WTC11 (cell line): Measurements from ENCODE around the gene NEK8. TPM values are rescaled to one million over a fixed set of nuclear protein-coding genes. Genes with fewer than 3 reads are reported as not detected.

Experiments
- ATAC-seq: fragments of 200-7000 bp; cut with Tn5 transposase; 2 replicates; pipeline ENCODE4 v1.10.0; 2021; ENCODE audit warnings: mild to moderate bottlenecking, moderate library complexity
- CTCF ChIA-PET: fragments of 300-600 bp; sonication (Branson Sonifier 250); formaldehyde crosslinking; loops from one replicate; lab custom pipeline; 2021; ENCODE audit warnings: antibody characterized with exemption; lab: Charles Lee
- POLR2A ChIA-PET: fragments of 350-600 bp; sonication (Branson Sonifier 250); formaldehyde crosslinking; loops from one replicate; lab custom pipeline; 2021; ENCODE audit warnings: antibody characterized with exemption; lab: Charles Lee
- DNase-seq: peaks from one replicate; pipeline ENCODE4 v3.0.0; 2021; ENCODE audit warnings: low spot score
- H3K27ac Mint-ChIP-seq: 2 replicates; pipeline ENCODE4 v1.8.0; 2021; ENCODE audit warnings: mixed read lengths
- H3K27me3 Mint-ChIP-seq: 2 replicates; pipeline ENCODE4 v1.8.0; 2021; ENCODE audit warnings: low read depth, mild to moderate bottlenecking, moderate library complexity, mixed read lengths
- H3K36me3 Mint-ChIP-seq: 2 replicates; pipeline ENCODE4 v1.8.0; 2021; ENCODE audit warnings: mixed read lengths
- H3K4me1 Mint-ChIP-seq: 2 replicates; pipeline ENCODE4 v1.8.0; 2022; ENCODE audit warnings: mixed read lengths
- H3K4me3 Mint-ChIP-seq: 2 replicates; pipeline ENCODE4 v1.8.0; 2021; ENCODE audit warnings: mild to moderate bottlenecking, moderate library complexity, mixed read lengths
- H3K9me3 Mint-ChIP-seq: 2 replicates; pipeline ENCODE4 v1.8.0; 2021; ENCODE audit warnings: mixed read lengths
- FOXK1 ChIP-seq: sonication (generic); formaldehyde crosslinking; IDR thresholded peaks from 2 replicates; pipeline ENCODE4 v1.8.0; 2022; ENCODE audit warnings: mild to moderate bottlenecking, moderate library complexity, missing genetic modification reagents
- JUN ChIP-seq: sonication (generic); formaldehyde crosslinking; IDR thresholded peaks from 2 replicates; pipeline ENCODE4 v1.8.0; 2023; ENCODE audit warnings: mild to moderate bottlenecking, missing genetic modification reagents
- MYBL2 ChIP-seq: sonication (generic); formaldehyde crosslinking; IDR thresholded peaks from 2 replicates; pipeline ENCODE4 v1.8.1; 2023; ENCODE audit warnings: mild to moderate bottlenecking, moderate library complexity, missing genetic modification reagents
- NFATC4 ChIP-seq: fragments of 250-450 bp; sonication (Bioruptor Pico); IDR thresholded peaks from 2 replicates; pipeline ENCODE4 v1.9.0; 2021; ENCODE audit warnings: mild to moderate bottlenecking
- NFYB ChIP-seq: sonication (generic); formaldehyde crosslinking; conservative IDR thresholded peaks from 2 replicates; pipeline ENCODE4 v1.8.0; 2022; ENCODE audit warnings: low read depth, missing genetic modification reagents
- SMAD3 ChIP-seq: sonication (generic); formaldehyde crosslinking; IDR thresholded peaks from 2 replicates; pipeline ENCODE4 v1.8.0; 2022; ENCODE audit warnings: missing genetic modification reagents, mild to moderate bottlenecking, borderline replicate concordance
- TP53 ChIP-seq: sonication (generic); formaldehyde crosslinking; IDR thresholded peaks from 2 replicates; pipeline ENCODE4 v1.8.1; 2023; ENCODE audit warnings: mild to moderate bottlenecking, missing genetic modification reagents
- ZBTB21 ChIP-seq: sonication (generic); formaldehyde crosslinking; IDR thresholded peaks from 2 replicates; pipeline ENCODE4 v1.8.1; 2023; ENCODE audit warnings: mild to moderate bottlenecking, missing genetic modification reagents, borderline replicate concordance
- ZNF121 ChIP-seq: sonication (generic); formaldehyde crosslinking; IDR thresholded peaks from 2 replicates; pipeline ENCODE4 v1.8.0; 2023; ENCODE audit warnings: missing genetic modification reagents
- ZNF317 ChIP-seq: sonication (generic); formaldehyde crosslinking; IDR thresholded peaks from 2 replicates; pipeline ENCODE4 v1.8.1; 2023; ENCODE audit warnings: low read depth, mild to moderate bottlenecking, moderate library complexity, missing genetic modification reagents, borderline replicate concordance
- ZNF671 ChIP-seq: fragments of 250-450 bp; sonication (Bioruptor Pico); IDR thresholded peaks from 2 replicates; pipeline ENCODE4 v1.8.0; 2021; ENCODE audit warnings: mild to moderate bottlenecking
- total RNA-seq: library from RNA; stranded (reverse); gene quantifications from 3 replicates; pipeline ENCODE4 v1.2.3, GENCODE V29; 2021
- TF ChIP-seq, protein P1 (sequence below): sonication (generic); formaldehyde crosslinking; IDR thresholded peaks from 2 replicates; pipeline ENCODE4 v1.8.0; 2023; ENCODE audit warnings: missing genetic modification reagents
- TF ChIP-seq, protein P2 (sequence below): sonication (generic); formaldehyde crosslinking; IDR thresholded peaks from 2 replicates; pipeline ENCODE4 v1.8.1; 2022; ENCODE audit warnings: low read depth, mild to moderate bottlenecking, moderate library complexity, missing genetic modification reagents, borderline replicate concordance
- TF ChIP-seq, protein P3 (sequence below): fragments of 250-450 bp; sonication (Bioruptor Pico); IDR thresholded peaks from 2 replicates; pipeline ENCODE4 v1.9.0; 2021; ENCODE audit warnings: mild to moderate bottlenecking
- TF ChIP-seq, protein P4 (sequence below): sonication (generic); formaldehyde crosslinking; IDR thresholded peaks from 2 replicates; pipeline ENCODE4 v1.8.0; 2022; ENCODE audit warnings: mild to moderate bottlenecking, missing genetic modification reagents
- TF ChIP-seq, protein P5 (sequence below): sonication (generic); formaldehyde crosslinking; IDR thresholded peaks from 2 replicates; pipeline ENCODE4 v1.8.1; 2023; ENCODE audit warnings: mild to moderate bottlenecking, missing genetic modification reagents, moderate library complexity

NEK8 gene
- total RNA-seq, 1 experiment from 2014 or later, result 25.0 TPM

DNA sequence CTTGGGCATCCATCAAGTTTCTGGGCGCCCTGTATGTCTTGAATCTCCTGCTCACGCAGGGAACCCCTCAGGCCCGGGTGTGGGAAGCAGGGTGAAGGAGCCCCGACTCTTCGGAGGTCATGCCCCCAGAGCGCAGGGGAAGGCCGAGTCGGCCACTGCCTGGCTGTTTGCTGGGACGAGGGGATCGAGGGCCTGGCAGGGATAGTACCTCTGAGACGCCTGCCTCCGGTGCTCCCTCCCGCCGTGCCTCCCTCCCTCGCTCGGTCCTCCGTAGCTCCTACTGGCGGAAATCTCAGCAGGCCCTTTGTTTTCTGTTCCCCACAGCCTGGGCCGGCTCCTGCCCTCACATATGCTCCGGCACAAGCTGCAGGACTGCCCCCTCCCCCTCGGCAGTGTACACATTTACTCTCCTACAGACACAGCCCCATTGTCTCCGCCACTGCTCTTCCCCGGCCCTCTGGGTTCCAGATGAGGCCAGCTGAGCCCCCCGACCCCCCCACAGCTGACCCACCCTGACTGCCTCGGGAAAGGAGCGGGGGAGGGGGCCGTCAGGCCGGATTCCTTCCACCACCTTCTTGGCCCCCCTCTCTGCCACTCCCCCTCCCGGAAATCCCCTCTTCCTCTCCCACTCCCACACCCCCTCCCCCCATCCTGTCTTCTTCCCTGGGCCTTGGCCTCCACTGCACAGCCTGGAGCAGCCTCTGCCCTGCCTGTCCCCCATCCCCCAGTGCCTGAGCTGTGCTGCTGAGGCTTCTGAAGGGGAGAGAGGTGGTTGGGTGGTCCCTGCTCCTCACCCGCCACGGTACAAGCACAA, 16.6 kb downstream of the NEK8 start (continued):
- TF ChIP-seq TP53 (no peak), JUN (CRISPR knock-in tag) (no peak), FOXK1 (CRISPR knock-in tag) (no peak), MYBL2 (CRISPR knock-in tag) (no peak), NFATC4 (CRISPR knock-in tag) (no peak)
- TF ChIP-seq, protein P1, sequence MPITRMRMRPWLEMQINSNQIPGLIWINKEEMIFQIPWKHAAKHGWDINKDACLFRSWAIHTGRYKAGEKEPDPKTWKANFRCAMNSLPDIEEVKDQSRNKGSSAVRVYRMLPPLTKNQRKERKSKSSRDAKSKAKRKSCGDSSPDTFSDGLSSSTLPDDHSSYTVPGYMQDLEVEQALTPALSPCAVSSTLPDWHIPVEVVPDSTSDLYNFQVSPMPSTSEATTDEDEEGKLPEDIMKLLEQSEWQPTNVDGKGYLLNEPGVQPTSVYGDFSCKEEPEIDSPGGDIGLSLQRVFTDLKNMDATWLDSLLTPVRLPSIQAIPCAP (CRISPR knock-in tag), result 0 out of 2 replicates have a peak, but pooled peaks have one; percentile 53

DNA sequence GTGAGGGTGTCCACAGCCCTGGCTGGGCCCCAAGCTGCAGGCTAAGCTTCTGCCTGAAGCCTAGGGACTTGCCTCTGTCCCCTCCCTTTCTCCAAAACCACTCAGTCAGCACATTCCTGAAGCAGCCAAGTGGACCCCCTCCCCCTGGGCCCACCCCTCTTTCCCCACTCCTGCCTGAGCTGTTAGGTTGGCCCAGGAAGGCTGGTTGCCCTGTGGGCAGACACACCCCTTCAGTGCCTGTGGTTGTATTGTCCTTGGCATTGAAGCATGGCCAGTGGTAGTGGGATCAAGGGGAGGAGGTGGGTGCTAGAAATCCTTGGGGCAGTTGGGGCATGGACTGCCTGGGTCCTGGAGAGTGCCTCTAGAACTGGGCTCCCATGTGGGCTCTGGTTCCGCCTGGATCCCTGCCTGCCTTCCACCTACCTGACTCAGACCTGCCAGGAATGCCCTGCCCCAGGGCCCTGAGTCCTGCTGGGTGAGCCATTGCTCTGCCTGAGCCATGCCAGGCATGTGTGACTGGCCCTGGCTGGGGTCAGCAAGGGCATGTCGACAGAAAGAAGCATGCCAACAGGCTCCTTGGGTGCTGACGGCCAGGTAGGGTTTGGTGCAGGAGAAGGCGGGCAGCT, 17.3 kb downstream of the NEK8 start:
- H3K4me3 Mint-ChIP-seq, result peak overlapping the region; percentile 88
- peak; percentile 59 for DNase-seq
- H3K9me3 Mint-ChIP-seq, result no peaks in the 10 kb centered on the region
- 0 out of 2 replicates have a peak, but pooled peaks have one; percentile 6 for TF ChIP-seq ZNF671
- TF ChIP-seq, protein P2, sequence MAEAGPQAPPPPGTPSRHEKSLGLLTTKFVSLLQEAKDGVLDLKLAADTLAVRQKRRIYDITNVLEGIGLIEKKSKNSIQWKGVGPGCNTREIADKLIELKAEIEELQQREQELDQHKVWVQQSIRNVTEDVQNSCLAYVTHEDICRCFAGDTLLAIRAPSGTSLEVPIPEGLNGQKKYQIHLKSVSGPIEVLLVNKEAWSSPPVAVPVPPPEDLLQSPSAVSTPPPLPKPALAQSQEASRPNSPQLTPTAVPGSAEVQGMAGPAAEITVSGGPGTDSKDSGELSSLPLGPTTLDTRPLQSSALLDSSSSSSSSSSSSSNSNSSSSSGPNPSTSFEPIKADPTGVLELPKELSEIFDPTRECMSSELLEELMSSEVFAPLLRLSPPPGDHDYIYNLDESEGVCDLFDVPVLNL, result no peak
- no peak for TF ChIP-seq NFYB (CRISPR knock-in tag)
- TF ChIP-seq, all 79 proteins: peak for 1
- ChIA-PET POLR2A (interaction anchor here (0.6 to 13.5 kb wide), 10 partner anchors 11 to 206 kb away, joined by 3 to 310 read pairs (median 6); partner anchors contain the start of genes ERAL1, NEK8, PHF12 and PROCA1), CTCF (interaction anchor here (0.7 to 13.9 kb wide), 6 partner anchors 15 to 204 kb away, joined by 4 to 541 read pairs (median 12); partner anchors contain the start of genes NEK8, PROCA1 and TLCD1)
- Mint-ChIP-seq H3K27ac (peak overlapping the region; percentile 96), H3K36me3 (peaks cover 39% of the 10 kb centered on the region), H3K27me3 (no peaks in the 10 kb centered on the region), H3K4me1 (peaks cover 56% of the 10 kb centered on the region)
- peak; percentile 1 for ATAC-seq

DNA sequence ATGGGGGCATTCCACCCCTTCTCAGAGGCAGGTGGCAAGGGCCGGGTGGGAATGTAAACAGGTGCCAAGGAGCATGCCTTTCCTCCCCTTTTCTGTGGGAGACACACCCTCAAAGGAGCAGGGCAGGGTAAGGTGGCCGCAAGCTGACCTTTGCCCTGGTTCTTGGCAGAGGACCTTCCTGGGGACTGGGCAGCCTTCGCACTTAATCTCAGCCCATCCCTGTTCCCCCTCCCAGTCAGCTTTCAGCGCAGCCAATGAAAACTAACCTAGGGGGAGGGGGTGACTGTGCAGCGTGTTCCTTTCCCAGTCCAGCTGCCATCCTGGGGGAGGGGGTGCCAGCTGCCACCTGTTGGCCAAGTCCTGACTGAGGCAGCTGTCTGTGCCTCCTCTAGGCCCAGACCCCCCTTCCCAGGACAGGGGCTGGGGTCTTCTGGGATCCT, 18.0 kb downstream of the NEK8 start:
- Mint-ChIP-seq H3K4me3 (peak overlapping the region; percentile 88), H3K4me1 (peaks cover 56% of the 10 kb centered on the region), H3K27ac (peak overlapping the region; percentile 96), H3K27me3 (no peaks in the 10 kb centered on the region)
- ChIA-PET CTCF (interaction anchor here (0.7 to 13.9 kb wide), 5 partner anchors 14 to 132 kb away, joined by 5 to 541 read pairs (median 14); partner anchors contain the start of genes NEK8, PROCA1 and TLCD1), POLR2A (interaction anchor here (0.6 to 13.5 kb wide), 6 partner anchors 14 to 81 kb away, joined by 3 to 310 read pairs (median 8); partner anchors contain the start of genes NEK8, PROCA1, RPL23A and TLCD1)
- 0 out of 2 replicates have a peak, but pooled peaks have one; percentile 0 for ATAC-seq
- TF ChIP-seq ZNF317, result no peak
- TF ChIP-seq, protein P3, sequence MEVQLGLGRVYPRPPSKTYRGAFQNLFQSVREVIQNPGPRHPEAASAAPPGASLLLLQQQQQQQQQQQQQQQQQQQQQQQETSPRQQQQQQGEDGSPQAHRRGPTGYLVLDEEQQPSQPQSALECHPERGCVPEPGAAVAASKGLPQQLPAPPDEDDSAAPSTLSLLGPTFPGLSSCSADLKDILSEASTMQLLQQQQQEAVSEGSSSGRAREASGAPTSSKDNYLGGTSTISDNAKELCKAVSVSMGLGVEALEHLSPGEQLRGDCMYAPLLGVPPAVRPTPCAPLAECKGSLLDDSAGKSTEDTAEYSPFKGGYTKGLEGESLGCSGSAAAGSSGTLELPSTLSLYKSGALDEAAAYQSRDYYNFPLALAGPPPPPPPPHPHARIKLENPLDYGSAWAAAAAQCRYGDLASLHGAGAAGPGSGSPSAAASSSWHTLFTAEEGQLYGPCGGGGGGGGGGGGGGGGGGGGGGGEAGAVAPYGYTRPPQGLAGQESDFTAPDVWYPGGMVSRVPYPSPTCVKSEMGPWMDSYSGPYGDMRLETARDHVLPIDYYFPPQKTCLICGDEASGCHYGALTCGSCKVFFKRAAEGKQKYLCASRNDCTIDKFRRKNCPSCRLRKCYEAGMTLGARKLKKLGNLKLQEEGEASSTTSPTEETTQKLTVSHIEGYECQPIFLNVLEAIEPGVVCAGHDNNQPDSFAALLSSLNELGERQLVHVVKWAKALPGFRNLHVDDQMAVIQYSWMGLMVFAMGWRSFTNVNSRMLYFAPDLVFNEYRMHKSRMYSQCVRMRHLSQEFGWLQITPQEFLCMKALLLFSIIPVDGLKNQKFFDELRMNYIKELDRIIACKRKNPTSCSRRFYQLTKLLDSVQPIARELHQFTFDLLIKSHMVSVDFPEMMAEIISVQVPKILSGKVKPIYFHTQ (CRISPR knock-in tag), result no peak
- TF ChIP-seq SMAD3 (CRISPR knock-in tag), result no peak
- TF ChIP-seq ZBTB21 (CRISPR knock-in tag), result peak; percentile 75; the same call in 1 of the 2 replicates
- TF ChIP-seq ZNF121 (CRISPR knock-in tag), result peak; percentile 60
- TF ChIP-seq, protein P4, sequence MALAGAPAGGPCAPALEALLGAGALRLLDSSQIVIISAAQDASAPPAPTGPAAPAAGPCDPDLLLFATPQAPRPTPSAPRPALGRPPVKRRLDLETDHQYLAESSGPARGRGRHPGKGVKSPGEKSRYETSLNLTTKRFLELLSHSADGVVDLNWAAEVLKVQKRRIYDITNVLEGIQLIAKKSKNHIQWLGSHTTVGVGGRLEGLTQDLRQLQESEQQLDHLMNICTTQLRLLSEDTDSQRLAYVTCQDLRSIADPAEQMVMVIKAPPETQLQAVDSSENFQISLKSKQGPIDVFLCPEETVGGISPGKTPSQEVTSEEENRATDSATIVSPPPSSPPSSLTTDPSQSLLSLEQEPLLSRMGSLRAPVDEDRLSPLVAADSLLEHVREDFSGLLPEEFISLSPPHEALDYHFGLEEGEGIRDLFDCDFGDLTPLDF (CRISPR knock-in tag), result no peak
- TF ChIP-seq, protein P5, sequence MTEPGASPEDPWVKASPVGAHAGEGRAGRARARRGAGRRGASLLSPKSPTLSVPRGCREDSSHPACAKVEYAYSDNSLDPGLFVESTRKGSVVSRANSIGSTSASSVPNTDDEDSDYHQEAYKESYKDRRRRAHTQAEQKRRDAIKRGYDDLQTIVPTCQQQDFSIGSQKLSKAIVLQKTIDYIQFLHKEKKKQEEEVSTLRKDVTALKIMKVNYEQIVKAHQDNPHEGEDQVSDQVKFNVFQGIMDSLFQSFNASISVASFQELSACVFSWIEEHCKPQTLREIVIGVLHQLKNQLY, result no peak
- TF ChIP-seq, all 79 proteins: peak for 2
- H3K9me3 Mint-ChIP-seq, result no peaks in the 10 kb centered on the region
- peaks cover 45% of the 10 kb centered on the region for H3K36me3 Mint-ChIP-seq
- DNase-seq, result peak; percentile 53
